Osteoblast (primary cell): ENCODE data around the gene CDCA4. TPM values are rescaled to one million over a fixed set of nuclear protein-coding genes. Genes with fewer than 3 reads are reported as not detected.

Source experiments
- DNase-seq: peaks from one replicate; pipeline ENCODE4 v3.0.0; 2011; ENCODE audit warnings: low spot score, mixed read lengths; ENCODE audit not compliant: insufficient read length; ENCODE audit errors: missing footprints
- H2AFZ ChIP-seq: 2 replicates; pipeline ENCODE4 v1.6.0; 2011; ENCODE audit warnings: mild to moderate bottlenecking, low read length
- H3K27ac ChIP-seq: 2 replicates; pipeline ENCODE4 v1.5.1; 2011; ENCODE audit warnings: mild to moderate bottlenecking, low read depth, low read length, moderate library complexity
- H3K27me3 ChIP-seq: 2 replicates; pipeline ENCODE4 v1.6.0; 2012; ENCODE audit warnings: mild to moderate bottlenecking, control low read depth, inconsistent platforms, low read length, moderate library complexity; ENCODE audit not compliant: insufficient read depth
- H3K36me3 ChIP-seq: 2 replicates; pipeline ENCODE4 v1.5.1; 2011; ENCODE audit warnings: mild to moderate bottlenecking, low read length, control low read depth, moderate library complexity; ENCODE audit not compliant: insufficient read depth
- H3K4me1 ChIP-seq: 2 replicates; pipeline ENCODE4 v1.5.1; 2011; ENCODE audit warnings: mild to moderate bottlenecking, low read length, control low read depth, moderate library complexity; ENCODE audit not compliant: insufficient read depth
- H3K4me2 ChIP-seq: 2 replicates; pipeline ENCODE4 v1.6.0; 2011; ENCODE audit warnings: mild to moderate bottlenecking, low read length; ENCODE audit not compliant: insufficient read depth
- H3K4me3 ChIP-seq: fragments of 200-600 bp; sonication (generic); 3 replicates; pipeline ENCODE4 v1.5.1; 2012; ENCODE audit warnings: mild to moderate bottlenecking, low read length, inconsistent platforms; ENCODE audit not compliant: insufficient read depth
- H3K79me2 ChIP-seq: 2 replicates; pipeline ENCODE4 v1.6.0; 2012; ENCODE audit warnings: mild to moderate bottlenecking, low read length, control low read depth, inconsistent platforms; ENCODE audit not compliant: insufficient read depth
- H3K9me3 ChIP-seq: 2 replicates; pipeline ENCODE4 v1.5.1; 2011; ENCODE audit warnings: low read depth, low read length, control low read depth
- H4K20me1 ChIP-seq: 2 replicates; pipeline ENCODE4 v1.6.0; 2012; ENCODE audit warnings: mild to moderate bottlenecking, low read length, control low read depth; ENCODE audit not compliant: insufficient read depth
- CTCF ChIP-seq: IDR thresholded peaks from 2 replicates; pipeline ENCODE4 v1.5.1; 2011; ENCODE audit warnings: mild to moderate bottlenecking, low read depth, low read length, moderate library complexity; ENCODE audit errors: extremely low read depth
- total RNA-seq: library from RNA; depleted of rRNA; stranded (reverse); fragments of >200 nt; gene quantifications from 2 replicates; pipeline ENCODE4 v1.2.3, GENCODE V29; 2012

The CDCA4 gene
- total RNA-seq, 1 donor: 13.8 TPM

DNA sequence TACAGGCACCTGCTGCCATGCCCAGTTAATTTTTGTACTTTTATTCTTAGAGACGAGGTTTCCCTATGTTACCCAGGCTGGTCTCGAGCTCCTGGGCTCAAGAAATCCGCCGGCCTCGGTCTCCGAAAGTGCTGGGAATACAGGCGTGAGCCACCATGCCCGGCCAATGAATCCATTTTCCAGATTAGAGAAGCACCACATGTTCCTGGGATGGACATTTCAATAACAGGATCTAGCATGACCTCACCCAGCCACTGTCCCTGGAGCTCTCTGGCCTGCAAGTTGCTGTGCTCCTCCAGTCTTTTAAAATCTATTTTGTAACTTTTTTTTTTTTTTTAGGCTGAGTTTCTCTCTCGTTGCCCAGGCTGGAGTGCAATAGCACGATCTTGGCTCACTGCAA, 42.2 kb upstream of the CDCA4 start:
- TF ChIP-seq CTCF: no peak
- Histone ChIP-seq H3K4me3 (no peak overlapping the region), H3K9me3 (no peaks in the 10 kb centered on the region), H3K27ac (no peak overlapping the region), H3K79me2 (no peaks in the 10 kb centered on the region), H3K36me3 (no peaks in the 10 kb centered on the region), H4K20me1 (no peaks in the 10 kb centered on the region), H3K4me1 (peaks cover 6% of the 10 kb centered on the region), H2AFZ (no peak overlapping the region), H3K4me2 (no peak overlapping the region), H3K27me3 (no peaks in the 10 kb centered on the region)
- DNase-seq: peak; percentile 27

DNA sequence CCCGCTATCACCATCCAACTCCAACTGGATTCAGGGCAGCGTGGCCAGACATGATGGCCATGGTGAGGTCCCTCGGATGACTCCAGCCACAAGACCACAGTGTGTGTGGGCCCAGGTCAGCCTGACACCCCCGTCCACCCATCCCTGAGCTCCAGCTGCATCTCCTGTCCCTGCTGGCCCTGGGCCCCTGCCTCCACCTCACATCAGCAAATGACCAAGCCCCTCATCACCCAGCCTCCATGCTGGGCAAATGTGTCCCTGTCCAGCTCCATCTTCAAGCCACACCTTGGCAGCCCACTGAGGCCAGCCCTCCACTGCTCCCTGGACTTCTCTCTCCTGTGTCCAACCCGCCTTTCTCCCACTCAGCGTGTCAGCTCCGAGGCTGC, 41.2 kb upstream of the CDCA4 start:
- H3K4me3 ChIP-seq: no peak overlapping the region
- DNase-seq: peak; percentile 29
- no peak overlapping the region for H3K4me2 ChIP-seq
- H3K36me3 ChIP-seq: no peaks in the 10 kb centered on the region
- H3K27me3 ChIP-seq: no peaks in the 10 kb centered on the region
- no peak overlapping the region for H3K27ac ChIP-seq
- no peak for TF ChIP-seq CTCF
- H3K79me2 ChIP-seq: no peaks in the 10 kb centered on the region
- H2AFZ ChIP-seq: no peak overlapping the region
- no peaks in the 10 kb centered on the region for H4K20me1 ChIP-seq
- peaks cover 1% of the 10 kb centered on the region for H3K4me1 ChIP-seq
- H3K9me3 ChIP-seq: no peaks in the 10 kb centered on the region

DNA sequence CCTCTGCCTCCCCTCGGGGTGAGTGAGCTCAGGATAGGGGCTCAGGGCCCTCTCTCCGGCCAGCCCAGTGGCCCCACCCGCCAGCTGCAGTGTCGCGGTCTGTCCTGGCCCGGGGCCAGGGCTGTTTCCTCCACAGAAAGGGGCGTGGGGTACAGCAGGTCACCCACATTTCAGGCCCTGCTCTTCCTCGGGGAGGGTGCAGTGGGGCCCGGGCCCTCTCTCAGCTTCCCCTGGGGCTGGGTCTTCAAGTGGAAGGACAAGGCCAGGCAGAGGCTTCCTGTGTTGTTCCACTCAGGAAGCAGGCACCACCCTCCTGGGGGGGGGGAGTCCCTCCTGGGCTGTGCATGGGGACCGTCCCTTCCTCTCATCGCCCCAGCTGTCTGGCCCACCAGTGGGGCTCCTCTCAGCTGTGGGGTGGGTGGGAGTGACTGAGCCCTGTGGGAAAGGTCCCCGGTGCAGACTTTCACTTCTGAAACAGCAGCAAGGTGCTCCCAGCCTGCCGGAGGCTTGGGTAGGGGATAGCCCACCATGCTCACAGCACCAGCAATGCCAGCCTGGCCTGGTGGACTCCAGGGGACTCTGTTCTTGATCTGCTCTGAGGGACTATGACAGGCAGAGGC, 40.7 kb upstream of the CDCA4 start:
- Histone ChIP-seq H3K4me2 (no peak overlapping the region), H3K36me3 (no peaks in the 10 kb centered on the region), H3K79me2 (no peaks in the 10 kb centered on the region), H4K20me1 (no peaks in the 10 kb centered on the region), H3K27ac (no peak overlapping the region), H3K9me3 (no peaks in the 10 kb centered on the region), H3K27me3 (no peaks in the 10 kb centered on the region), H3K4me1 (no peaks in the 10 kb centered on the region), H2AFZ (no peak overlapping the region), H3K4me3 (no peak overlapping the region)
- TF ChIP-seq CTCF: no peak
- DNase-seq: peak; percentile 73

- Histone ChIP-seq H3K27me3 (no peaks in the 10 kb centered on the region), H3K4me3 (no peak overlapping the region), H3K36me3 (no peaks in the 10 kb centered on the region), H3K79me2 (no peaks in the 10 kb centered on the region), H2AFZ (no peak overlapping the region), H3K9me3 (no peaks in the 10 kb centered on the region), H4K20me1 (no peaks in the 10 kb centered on the region), H3K27ac (no peak overlapping the region), H3K4me2 (no peak overlapping the region), H3K4me1 (no peaks in the 10 kb centered on the region)
- DNase-seq: peak; percentile 83
- TF ChIP-seq CTCF: no peak
These were observed 40.0 kb upstream of the CDCA4 start for GRCh38 chr14:105060751-105061427.
